MCF 10A (cell line): ENCODE measurements around the gene PTPRF. TPM values are rescaled to one million over a fixed set of nuclear protein-coding genes. Genes with fewer than 3 reads are reported as not detected.
A peak's percentile ranks its signal among the peaks of the same experiment; 100 is the strongest.

Experiments used
- BruUV-seq: library from RNA; stranded (reverse); fragments of 400-500 nt; replicated peaks from 2 replicates; lab custom pipeline; 2021; lab: Mats Ljungman, UMichigan
- CTCF ChIA-PET: fragments of 300-600 bp; sonication (Branson Sonifier 250); formaldehyde crosslinking; extraction: SDS; loops from one replicate; lab custom pipeline; 2021; ENCODE audit warnings: antibody characterized with exemption, inconsistent platforms; lab: Yijun Ruan, JAX
- POLR2A ChIA-PET: fragments of 300-600, 350-650 bp; sonication (Branson Sonifier 250); formaldehyde crosslinking; extraction: SDS; loops from one replicate; lab custom pipeline; 2020; ENCODE audit warnings: antibody characterized with exemption, inconsistent platforms; lab: Yijun Ruan, JAX
- DNase-seq: peaks from one replicate; pipeline ENCODE4 v3.0.0-alpha.2; 2018; ENCODE audit not compliant: unreplicated experiment
- H3K27ac Mint-ChIP-seq: one replicate; pipeline ENCODE4 v1.8.0; 2022; ENCODE audit warnings: mild to moderate bottlenecking, low read depth, mixed read lengths; ENCODE audit not compliant: unreplicated experiment
- H3K27me3 Mint-ChIP-seq: one replicate; pipeline ENCODE4 v1.8.0; 2022; ENCODE audit warnings: mixed read lengths; ENCODE audit not compliant: insufficient read depth, unreplicated experiment
- H3K36me3 Mint-ChIP-seq: one replicate; pipeline ENCODE4 v1.8.0; 2022; ENCODE audit warnings: mild to moderate bottlenecking, moderate library complexity, mixed read lengths; ENCODE audit not compliant: insufficient read depth, unreplicated experiment
- H3K4me1 Mint-ChIP-seq: one replicate; pipeline ENCODE4 v1.8.0; 2022; ENCODE audit warnings: mixed read lengths; ENCODE audit not compliant: insufficient read depth, unreplicated experiment
- H3K4me3 Mint-ChIP-seq: one replicate; pipeline ENCODE4 v1.8.0; 2022; ENCODE audit warnings: mild to moderate bottlenecking, moderate library complexity, mixed read lengths; ENCODE audit not compliant: unreplicated experiment
- H3K9me3 Mint-ChIP-seq: one replicate; pipeline ENCODE4 v1.8.0; 2022; ENCODE audit warnings: mixed read lengths; ENCODE audit not compliant: unreplicated experiment
- CTCF ChIP-seq: fragments of 200-600 bp; IDR thresholded peaks from one replicate; pipeline ENCODE4 v1.8.0; 2022; ENCODE audit warnings: antibody characterized with exemption, mild to moderate bottlenecking; ENCODE audit not compliant: unreplicated experiment
- intact Hi-C: fragments of 100-400 bp; cut with micrococcal nuclease; formaldehyde crosslinking; loops from 2 replicates; pipeline ENCODE4 v1.14.1; 2022
- total RNA-seq: library from RNA; stranded (reverse); gene quantifications from 2 replicates; pipeline ENCODE4 v1.2.3, GENCODE V29; 2022

The PTPRF gene
- total RNA-seq, 1 experiment from 2014 or later: 67.2 TPM

DNA sequence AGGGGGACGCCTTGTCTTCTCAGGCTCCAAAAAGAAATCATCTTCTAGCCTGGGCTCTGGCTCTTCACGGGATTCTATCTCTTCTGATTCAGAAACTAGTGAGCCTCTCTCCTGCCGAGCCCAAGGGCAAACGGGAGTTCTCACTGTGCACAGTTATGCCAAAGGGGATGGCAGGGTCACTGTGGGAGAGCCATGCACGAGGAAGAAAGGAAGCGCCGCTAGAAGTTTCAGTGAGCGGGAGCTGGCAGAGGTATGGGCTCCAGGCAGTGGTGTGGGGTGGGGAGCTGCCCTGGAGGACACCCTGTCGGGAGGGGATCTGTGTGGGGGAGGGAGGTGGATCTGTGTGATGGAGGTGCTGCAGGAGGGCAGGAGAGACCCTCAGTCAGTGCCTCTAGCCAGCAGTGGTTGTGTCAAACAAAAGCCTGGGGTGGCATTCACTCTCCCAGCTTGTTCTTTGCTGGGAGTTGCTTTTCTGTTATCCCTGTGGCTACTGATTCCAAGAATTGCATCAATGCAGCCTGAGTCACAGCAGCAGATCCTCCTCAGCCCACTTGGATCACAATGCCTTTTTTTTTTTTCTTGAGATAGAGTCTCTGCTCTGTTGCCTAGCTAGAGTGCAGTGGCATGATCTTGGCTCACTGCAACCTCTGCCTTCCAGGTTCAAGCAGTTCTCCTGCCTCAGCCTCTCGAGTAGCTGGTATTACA is 141.1 kb downstream of the PTPRF start:
- H3K4me3 Mint-ChIP-seq: no peak overlapping the region
- peaks cover 100% of the 10 kb centered on the region for H3K36me3 Mint-ChIP-seq
- no TSS peak for BruUV-seq
- no peak for TF ChIP-seq CTCF
- peak; percentile 48 for DNase-seq
- H3K27me3 Mint-ChIP-seq: no peaks in the 10 kb centered on the region
- CTCF ChIA-PET: interaction anchor here (0.6 to 0.9 kb wide), 5 partner anchors 34 to 371 kb away, joined by 3 to 4 read pairs (median 3); no protein-coding TSS in a partner anchor
- H3K9me3 Mint-ChIP-seq: no peaks in the 10 kb centered on the region
- intact Hi-C loops: no loop called here
- peaks cover 13% of the 10 kb centered on the region for H3K4me1 Mint-ChIP-seq
- H3K27ac Mint-ChIP-seq: peak overlapping the region; percentile 78
- POLR2A ChIA-PET: interaction anchor here (0.6 to 3.6 kb wide), 6 partner anchors 9 to 1946 kb away, joined by 3 to 18 read pairs (median 4); partner anchors contain the start of genes KDM4A and ST3GAL3

DNA sequence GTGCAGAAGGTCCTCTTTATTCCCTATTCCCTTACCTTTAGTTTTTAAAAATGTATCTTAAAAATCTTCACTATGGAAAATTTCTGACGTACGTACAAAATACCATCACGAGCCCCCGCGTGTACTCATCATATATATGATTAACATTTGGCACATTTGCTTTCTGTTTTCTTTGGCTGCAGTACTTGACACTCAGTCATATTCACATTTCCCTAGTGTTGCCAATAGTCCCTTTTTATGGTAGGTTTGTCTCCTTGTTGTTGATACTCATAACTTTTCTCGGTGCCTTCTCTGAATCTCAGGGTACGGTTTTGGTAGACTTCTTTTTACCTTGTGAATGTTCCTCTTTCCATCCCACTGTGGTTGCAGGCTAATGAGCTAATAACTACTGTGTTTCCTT is 142.6 kb downstream of the PTPRF start:
- intact Hi-C loops: no loop called here
- DNase-seq: no peak
- Mint-ChIP-seq H3K4me1 (peaks cover 16% of the 10 kb centered on the region), H3K27ac (no peak overlapping the region), H3K4me3 (no peak overlapping the region), H3K36me3 (peaks cover 100% of the 10 kb centered on the region), H3K27me3 (no peaks in the 10 kb centered on the region), H3K9me3 (no peaks in the 10 kb centered on the region)
- POLR2A ChIA-PET: interaction anchor here (0.7 to 1.2 kb wide), 2 partner anchors 25 to 157 kb away, joined by 3 to 4 read pairs; no protein-coding TSS in a partner anchor
- TF ChIP-seq CTCF: no peak
- CTCF ChIA-PET: interaction anchor here (0.7 to 0.9 kb wide), 2 partner anchors 136 to 227 kb away, joined by 3 read pairs; no protein-coding TSS in a partner anchor
- no TSS peak for BruUV-seq

Other genes with a start within 250 kb of the PTPRF start
- gene C1orf210, start 245.3 kb upstream of the PTPRF start, total RNA-seq: 0.91 and 1.6 TPM in 2 replicates
- not detected in 2 replicates for gene TIE1, start 229.9 kb upstream of the PTPRF start, total RNA-seq
- not detected in 2 replicates for gene MPL, start 193.1 kb upstream of the PTPRF start, total RNA-seq
- 123 and 204 TPM in 2 replicates for gene CDC20, start 171.9 kb upstream of the PTPRF start, total RNA-seq
- gene ELOVL1, start 162.9 kb upstream of the PTPRF start, total RNA-seq: 86.0 and 99.9 TPM in 2 replicates
- 52.0 and 61.6 TPM in 2 replicates for gene MED8, start 141.1 kb upstream of the PTPRF start, total RNA-seq
- gene SZT2, start 141.0 kb upstream of the PTPRF start, total RNA-seq: 65.3 and 67.4 TPM in 2 replicates
- gene HYI, start 77.0 kb upstream of the PTPRF start, total RNA-seq: 14.5 and 23.0 TPM in 2 replicates
- gene KDM4A, start 119.3 kb downstream of the PTPRF start, total RNA-seq: 42.5 and 48.1 TPM in 2 replicates
- gene ST3GAL3, start 176.7 kb downstream of the PTPRF start, total RNA-seq: 22.4 and 24.2 TPM in 2 replicates